A549 (cell line): ENCODE results near the gene PARP8. TPM values are rescaled to one million over a fixed set of nuclear protein-coding genes. Genes with fewer than 3 reads are reported as not detected.

ENCODE experiments used
- ATAC-seq, 2 experiments: fragments of 200-7000 bp in 1 of 2; fragments of >200 bp in 1 of 2; cut with Nextera tagmentation in 1 of 2; cut with Tn5 transposase in 1 of 2; 3 replicates each; pipeline versions ENCODE4 v1.8.0 to v1.9.1; 2018 to 2020; ENCODE audit warnings: mild to moderate bottlenecking in 1 of 2, moderate library complexity in 1 of 2
- CTCF ChIA-PET: fragments of 300-600 bp; sonication (Branson Sonifier 250); formaldehyde crosslinking; extraction: SDS; loops from one replicate; lab custom pipeline; 2021; ENCODE audit warnings: antibody characterized with exemption, inconsistent platforms; lab: Yijun Ruan, JAX
- POLR2A ChIA-PET: fragments of 350-600 bp; formaldehyde crosslinking; extraction: SDS; loops from one replicate; lab custom pipeline; 2021; ENCODE audit warnings: antibody characterized with exemption, inconsistent platforms; lab: Yijun Ruan, JAX
- DNase-seq, 2 experiments: peaks; one replicate each; pipeline versions ENCODE4 v3.0.0 to v3.0.0-alpha.2; 2011 to 2016; ENCODE audit warnings: low read depth in 1 of 2, low spot score in 1 of 2
- FAIRE-seq: peaks from 2 replicates; lab custom pipeline; 2011; peaks lifted over from hg19 to GRCh38; lab: Jason Lieb, UNC
- H3K27ac ChIP-seq, 2 experiments: fragments of >200 bp; sonication (Bioruptor Twin); formaldehyde crosslinking; 3 replicates each; pipeline ENCODE4 v1.5.1; 2016 to 2017
- H3K4me1 ChIP-seq: fragments of >200 bp; sonication (Bioruptor Twin); formaldehyde crosslinking; 3 replicates; pipeline ENCODE4 v1.6.1; 2016
- H3K4me2 ChIP-seq: fragments of >200 bp; sonication (Bioruptor Twin); formaldehyde crosslinking; 3 replicates; pipeline ENCODE4 v1.6.1; 2016
- H3K4me3 ChIP-seq: fragments of >200 bp; sonication (Bioruptor Twin); formaldehyde crosslinking; 3 replicates; pipeline ENCODE4 v1.5.1; 2016
- H3K9me3 ChIP-seq: fragments of >200 bp; sonication (Bioruptor Twin); formaldehyde crosslinking; 3 replicates; pipeline ENCODE4 v1.6.1; 2016
- BHLHE40 ChIP-seq: IDR thresholded peaks from 2 replicates; pipeline ENCODE4 v1.6.1; 2012; ENCODE audit warnings: low read depth, low read length, inconsistent platforms
- CBX8 ChIP-seq: fragments of 200-600 bp; sonication (generic); IDR thresholded peaks from 2 replicates; pipeline ENCODE4 v1.6.1; 2016
- CHD2 ChIP-seq: fragments of 150-350 bp; IDR thresholded peaks from 2 replicates; pipeline ENCODE4 v1.6.1; 2014; ENCODE audit warnings: low read length; ENCODE audit not compliant: partially characterized antibody
- EHMT2 ChIP-seq: fragments of 200-600 bp; sonication (generic); IDR thresholded peaks from 2 replicates; pipeline ENCODE4 v1.6.1; 2016; ENCODE audit warnings: antibody characterized with exemption, low read depth, mild to moderate bottlenecking, moderate library complexity
- ESRRA ChIP-seq: fragments of 150-350 bp; IDR thresholded peaks from 2 replicates; pipeline ENCODE4 v1.6.1; 2014; ENCODE audit warnings: mild to moderate bottlenecking, low read length, borderline replicate concordance
- FOSL2 ChIP-seq, 2 experiments: fragments of 450-650 bp in 1 of 2; fragments of >200 bp in 1 of 2; sonication (Bioruptor Twin) in 1 of 2; formaldehyde crosslinking; IDR thresholded peaks; 2 replicates each; pipeline versions ENCODE4 v1.5.0 to v1.6.1; 2016 to 2020; ENCODE audit warnings: mild to moderate bottlenecking in 1 of 2, moderate library complexity in 1 of 2
- HDAC2 ChIP-seq: fragments of 200-600 bp; sonication (generic); IDR thresholded peaks from 2 replicates; pipeline ENCODE4 v1.6.1; 2016
- KDM1A ChIP-seq: fragments of 200-600 bp; sonication (generic); IDR thresholded peaks from 2 replicates; pipeline ENCODE4 v1.6.1; 2016; ENCODE audit warnings: low read depth, mild to moderate bottlenecking
- MAFK ChIP-seq: fragments of 450-650 bp; IDR thresholded peaks from 2 replicates; pipeline ENCODE4 v1.6.1; 2014; ENCODE audit not compliant: partially characterized antibody
- MAZ ChIP-seq: fragments of 150-350 bp; IDR thresholded peaks from 2 replicates; pipeline ENCODE4 v1.6.1; 2014; ENCODE audit warnings: antibody characterized with exemption, low read depth, low read length, borderline replicate concordance
- MYC ChIP-seq: IDR thresholded peaks from 2 replicates; pipeline ENCODE4 v1.6.1; 2012; ENCODE audit warnings: mild to moderate bottlenecking, inconsistent platforms, low read length, improper control_type of control experiment, borderline replicate concordance
- PHF8 ChIP-seq: fragments of 200-600 bp; sonication (generic); IDR thresholded peaks from 2 replicates; pipeline ENCODE4 v1.6.1; 2016; ENCODE audit warnings: low read depth, mild to moderate bottlenecking, antibody characterized with exemption, moderate library complexity, borderline replicate concordance
- POLR2AphosphoS2 ChIP-seq: conservative IDR thresholded peaks from 2 replicates; pipeline ENCODE4 v1.6.1; 2012; ENCODE audit warnings: low read length, improper control_type of control experiment, inconsistent platforms
- RCOR1 ChIP-seq: fragments of 150-350 bp; IDR thresholded peaks from 2 replicates; pipeline ENCODE4 v1.6.1; 2014; ENCODE audit warnings: antibody characterized with exemption, low read length, low read depth
- RNF2 ChIP-seq: fragments of 200-600 bp; sonication (generic); IDR thresholded peaks from 2 replicates; pipeline ENCODE4 v1.6.1; 2016; ENCODE audit warnings: low read depth, mild to moderate bottlenecking, antibody characterized with exemption, moderate library complexity, borderline replicate concordance
- ZC3H11A ChIP-seq: fragments of 450-650 bp; IDR thresholded peaks from 2 replicates; pipeline ENCODE4 v1.6.1; 2014; ENCODE audit warnings: antibody characterized with exemption, mild to moderate bottlenecking
- ZNF302 ChIP-seq: fragments of 250-450 bp; sonication (Bioruptor Pico); IDR thresholded peaks from 2 replicates; pipeline ENCODE4 v1.9.0; 2021; ENCODE audit warnings: inconsistent platforms, mild to moderate bottlenecking, moderate library complexity
- WGBS: methylation state at CpG from one replicate; pipeline ENCODE4 v1.1.6; 2017; ENCODE audit errors: missing lambda C conversion rate; 5-methylcytosine and 5-hydroxymethylcytosine counted together
- polyA plus RNA-seq, 4 experiments: library from polyadenylated mRNA; depleted of rRNA in 3 of 4; stranded (reverse); fragments of >200 nt; fragmentation: RNase III in 1 of 4; extraction: RNeasy Plus Mini Kit Qiagen cat#74134 plus additional on column Dnase treatment in 1 of 4; gene quantifications; 2 replicates in 3 of 4; 3 replicates in 1 of 4; pipeline ENCODE4 v1.2.3, GENCODE V29; 2011 to 2017
- TF ChIP-seq, protein P1 (sequence below): IDR thresholded peaks from 2 replicates; pipeline ENCODE4 v1.6.1; 2012
- TF ChIP-seq, protein P2 (sequence below): fragments of 200-600 bp; sonication (generic); IDR thresholded peaks from 2 replicates; pipeline ENCODE4 v1.6.1; 2016; ENCODE audit warnings: antibody characterized with exemption, mild to moderate bottlenecking, moderate library complexity
- TF ChIP-seq, protein P3 (sequence below): fragments of 450-650 bp; IDR thresholded peaks from 2 replicates; pipeline ENCODE4 v1.6.1; 2014; ENCODE audit warnings: antibody characterized with exemption
- TF ChIP-seq, protein P4 (sequence below): fragments of >200 bp; sonication (Bioruptor Twin); formaldehyde crosslinking; IDR thresholded peaks from 3 replicates; pipeline ENCODE4 v1.6.1; 2016

Gene PARP8
- polyA plus RNA-seq, 2 of the 4 experiments (the other 2 are of a cell fraction): 0.01 to 0.48 TPM

DNA sequence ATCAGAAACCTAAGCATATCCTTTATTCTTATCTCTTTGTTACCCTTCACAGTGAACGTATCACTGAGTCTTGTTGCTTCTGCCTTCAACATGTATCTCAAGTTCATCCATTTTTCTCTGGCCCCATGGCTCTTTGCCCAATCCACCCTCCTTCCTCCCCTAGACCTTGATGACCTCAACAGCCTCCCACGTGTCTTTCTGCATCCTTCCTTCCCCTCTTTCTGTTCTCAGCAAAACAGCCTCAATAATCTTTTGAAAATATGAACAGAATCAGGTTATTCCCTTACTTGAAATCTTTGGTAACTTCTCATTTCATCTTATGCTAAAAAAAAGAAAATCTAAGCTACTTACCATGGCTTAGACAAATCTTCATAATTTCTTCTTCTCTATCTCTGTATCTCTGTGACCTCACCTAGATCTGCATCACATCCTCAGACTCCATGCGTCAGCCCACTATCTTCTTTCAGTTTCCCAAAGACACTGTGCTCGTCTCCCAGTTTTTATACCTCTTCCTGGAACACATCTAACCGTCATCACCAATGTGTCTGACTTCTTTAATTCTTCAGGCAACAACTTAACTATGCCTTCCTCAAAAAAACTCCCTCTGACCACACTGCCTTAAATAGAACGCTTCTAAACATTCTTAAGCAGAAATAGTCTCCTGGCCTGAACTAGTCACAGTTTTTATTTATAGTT lies 208.0 kb downstream of the PARP8 start:
- no peaks in the 10 kb centered on the region for H3K4me1 ChIP-seq
- H3K9me3 ChIP-seq: no peaks in the 10 kb centered on the region
- ATAC-seq: no peak
- no peak for FAIRE-seq
- no peak for DNase-seq
- CTCF ChIA-PET: no interaction called here
- H3K4me3 ChIP-seq: no peak overlapping the region
- POLR2A ChIA-PET: no interaction called here
- no peak overlapping the region for H3K4me2 ChIP-seq
- H3K27ac ChIP-seq: no peak overlapping the region
- no peak for TF ChIP-seq KDM1A
- 17% methylated on average over 6 of the region's 6 CpGs for WGBS

DNA sequence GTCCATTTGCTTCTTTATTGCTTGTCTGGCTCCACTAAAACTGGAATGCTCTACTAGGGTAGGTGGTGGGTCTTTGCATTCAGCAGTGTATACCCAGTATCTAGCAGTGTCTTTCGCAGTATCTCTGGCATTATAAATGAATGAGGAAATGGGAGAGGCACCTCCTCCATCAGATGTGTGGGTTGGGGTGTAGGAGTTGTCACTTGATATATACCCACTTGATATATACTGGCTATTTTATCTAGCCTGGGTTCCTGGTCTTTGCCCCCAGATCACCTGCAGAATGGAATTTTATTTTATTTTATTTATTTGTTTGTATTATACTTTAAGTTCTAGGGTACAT lies 208.5 kb downstream of the PARP8 start:
- no peak overlapping the region for H3K4me3 ChIP-seq
- H3K9me3 ChIP-seq: no peaks in the 10 kb centered on the region
- H3K4me1 ChIP-seq: no peaks in the 10 kb centered on the region
- no peak overlapping the region for H3K27ac ChIP-seq
- ChIA-PET POLR2A (no interaction called here), CTCF (no interaction called here)
- TF ChIP-seq PHF8 (no peak), EHMT2 (no peak), ZNF302 (no peak), FOSL2 (IDR thresholded peaks at IDR 0.05) (no peak), FOSL2 (CRISPR knock-in tag; IDR thresholded peaks at IDR 0.05) (no peak), ZC3H11A (no peak), MYC (no peak), RNF2 (no peak)
- TF ChIP-seq, protein P1, sequence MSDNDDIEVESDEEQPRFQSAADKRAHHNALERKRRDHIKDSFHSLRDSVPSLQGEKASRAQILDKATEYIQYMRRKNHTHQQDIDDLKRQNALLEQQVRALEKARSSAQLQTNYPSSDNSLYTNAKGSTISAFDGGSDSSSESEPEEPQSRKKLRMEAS: no peak
- DNase-seq (no peak), FAIRE-seq (no peak), ATAC-seq (no peak)
- WGBS: 6% methylated on average over 1 of the region's 1 CpG
- no peak overlapping the region for H3K4me2 ChIP-seq

DNA sequence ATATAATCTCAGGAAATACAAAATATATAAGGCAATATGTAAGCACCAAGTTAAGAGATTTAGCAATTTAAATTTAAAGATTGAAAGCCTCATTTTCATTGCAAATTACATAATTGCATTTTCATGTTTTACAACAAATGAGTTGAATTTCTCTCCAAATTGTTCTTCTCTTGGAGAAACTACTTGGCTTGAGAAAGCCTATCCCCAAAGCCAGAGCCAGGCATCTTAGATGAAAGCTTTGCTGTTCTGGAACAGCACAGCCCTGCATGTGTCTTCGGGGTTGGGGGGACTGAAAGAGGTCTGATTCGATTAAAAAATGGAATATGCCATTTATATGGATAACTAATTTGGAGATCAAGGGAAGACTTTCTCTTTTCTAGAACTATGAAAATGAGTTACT lies 212.0 kb downstream of the PARP8 start:
- Histone ChIP-seq H3K4me2 (no peak overlapping the region), H3K4me1 (no peaks in the 10 kb centered on the region), H3K9me3 (no peaks in the 10 kb centered on the region), H3K4me3 (no peak overlapping the region), H3K27ac (no peak overlapping the region)
- CTCF ChIA-PET: no interaction called here
- WGBS: 0% methylated on average over 2 of the region's 2 CpGs
- POLR2A ChIA-PET: no interaction called here
- no peak for FAIRE-seq
- no peak for DNase-seq
- ATAC-seq: no peak
- no peak for TF ChIP-seq ESRRA
- TF ChIP-seq, protein P2, sequence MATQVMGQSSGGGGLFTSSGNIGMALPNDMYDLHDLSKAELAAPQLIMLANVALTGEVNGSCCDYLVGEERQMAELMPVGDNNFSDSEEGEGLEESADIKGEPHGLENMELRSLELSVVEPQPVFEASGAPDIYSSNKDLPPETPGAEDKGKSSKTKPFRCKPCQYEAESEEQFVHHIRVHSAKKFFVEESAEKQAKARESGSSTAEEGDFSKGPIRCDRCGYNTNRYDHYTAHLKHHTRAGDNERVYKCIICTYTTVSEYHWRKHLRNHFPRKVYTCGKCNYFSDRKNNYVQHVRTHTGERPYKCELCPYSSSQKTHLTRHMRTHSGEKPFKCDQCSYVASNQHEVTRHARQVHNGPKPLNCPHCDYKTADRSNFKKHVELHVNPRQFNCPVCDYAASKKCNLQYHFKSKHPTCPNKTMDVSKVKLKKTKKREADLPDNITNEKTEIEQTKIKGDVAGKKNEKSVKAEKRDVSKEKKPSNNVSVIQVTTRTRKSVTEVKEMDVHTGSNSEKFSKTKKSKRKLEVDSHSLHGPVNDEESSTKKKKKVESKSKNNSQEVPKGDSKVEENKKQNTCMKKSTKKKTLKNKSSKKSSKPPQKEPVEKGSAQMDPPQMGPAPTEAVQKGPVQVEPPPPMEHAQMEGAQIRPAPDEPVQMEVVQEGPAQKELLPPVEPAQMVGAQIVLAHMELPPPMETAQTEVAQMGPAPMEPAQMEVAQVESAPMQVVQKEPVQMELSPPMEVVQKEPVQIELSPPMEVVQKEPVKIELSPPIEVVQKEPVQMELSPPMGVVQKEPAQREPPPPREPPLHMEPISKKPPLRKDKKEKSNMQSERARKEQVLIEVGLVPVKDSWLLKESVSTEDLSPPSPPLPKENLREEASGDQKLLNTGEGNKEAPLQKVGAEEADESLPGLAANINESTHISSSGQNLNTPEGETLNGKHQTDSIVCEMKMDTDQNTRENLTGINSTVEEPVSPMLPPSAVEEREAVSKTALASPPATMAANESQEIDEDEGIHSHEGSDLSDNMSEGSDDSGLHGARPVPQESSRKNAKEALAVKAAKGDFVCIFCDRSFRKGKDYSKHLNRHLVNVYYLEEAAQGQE: no peak
- TF ChIP-seq CHD2: no peak
- TF ChIP-seq, protein P3, sequence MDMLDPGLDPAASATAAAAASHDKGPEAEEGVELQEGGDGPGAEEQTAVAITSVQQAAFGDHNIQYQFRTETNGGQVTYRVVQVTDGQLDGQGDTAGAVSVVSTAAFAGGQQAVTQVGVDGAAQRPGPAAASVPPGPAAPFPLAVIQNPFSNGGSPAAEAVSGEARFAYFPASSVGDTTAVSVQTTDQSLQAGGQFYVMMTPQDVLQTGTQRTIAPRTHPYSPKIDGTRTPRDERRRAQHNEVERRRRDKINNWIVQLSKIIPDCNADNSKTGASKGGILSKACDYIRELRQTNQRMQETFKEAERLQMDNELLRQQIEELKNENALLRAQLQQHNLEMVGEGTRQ: no peak
- no peak for TF ChIP-seq ZNF302
- TF ChIP-seq RCOR1: no peak
- no peak for TF ChIP-seq MAZ
- TF ChIP-seq, protein P4, sequence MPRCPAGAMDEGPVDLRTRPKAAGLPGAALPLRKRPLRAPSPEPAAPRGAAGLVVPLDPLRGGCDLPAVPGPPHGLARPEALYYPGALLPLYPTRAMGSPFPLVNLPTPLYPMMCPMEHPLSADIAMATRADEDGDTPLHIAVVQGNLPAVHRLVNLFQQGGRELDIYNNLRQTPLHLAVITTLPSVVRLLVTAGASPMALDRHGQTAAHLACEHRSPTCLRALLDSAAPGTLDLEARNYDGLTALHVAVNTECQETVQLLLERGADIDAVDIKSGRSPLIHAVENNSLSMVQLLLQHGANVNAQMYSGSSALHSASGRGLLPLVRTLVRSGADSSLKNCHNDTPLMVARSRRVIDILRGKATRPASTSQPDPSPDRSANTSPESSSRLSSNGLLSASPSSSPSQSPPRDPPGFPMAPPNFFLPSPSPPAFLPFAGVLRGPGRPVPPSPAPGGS: no peak
- no peak for TF ChIP-seq MAFK
- TF ChIP-seq ZC3H11A: no peak
- TF ChIP-seq CBX8: no peak
- TF ChIP-seq, protein P1: no peak
- no peak for TF ChIP-seq HDAC2
- TF ChIP-seq POLR2AphosphoS2: no peak
- TF ChIP-seq BHLHE40: no peak
- no peak for TF ChIP-seq FOSL2 (IDR thresholded peaks at IDR 0.05)
- no peak for TF ChIP-seq FOSL2 (CRISPR knock-in tag; IDR thresholded peaks at IDR 0.05)
